WTC11 (cell line): Measurements from ENCODE around the gene ZNF555. TPM values are rescaled to one million over a fixed set of nuclear protein-coding genes. Genes with fewer than 3 reads are reported as not detected.

Experiments
- ATAC-seq: fragments of 200-7000 bp; cut with Tn5 transposase; 2 replicates; pipeline ENCODE4 v1.10.0; 2021; ENCODE audit warnings: mild to moderate bottlenecking, moderate library complexity
- CTCF ChIA-PET: fragments of 300-600 bp; sonication (Branson Sonifier 250); formaldehyde crosslinking; loops from one replicate; lab custom pipeline; 2021; ENCODE audit warnings: antibody characterized with exemption; lab: Charles Lee
- POLR2A ChIA-PET: fragments of 350-600 bp; sonication (Branson Sonifier 250); formaldehyde crosslinking; loops from one replicate; lab custom pipeline; 2021; ENCODE audit warnings: antibody characterized with exemption; lab: Charles Lee
- DNase-seq: peaks from one replicate; pipeline ENCODE4 v3.0.0; 2021; ENCODE audit warnings: low spot score
- H3K27ac Mint-ChIP-seq: 2 replicates; pipeline ENCODE4 v1.8.0; 2021; ENCODE audit warnings: mixed read lengths
- H3K27me3 Mint-ChIP-seq: 2 replicates; pipeline ENCODE4 v1.8.0; 2021; ENCODE audit warnings: low read depth, mild to moderate bottlenecking, moderate library complexity, mixed read lengths
- H3K36me3 Mint-ChIP-seq: 2 replicates; pipeline ENCODE4 v1.8.0; 2021; ENCODE audit warnings: mixed read lengths
- H3K4me1 Mint-ChIP-seq: 2 replicates; pipeline ENCODE4 v1.8.0; 2022; ENCODE audit warnings: mixed read lengths
- H3K4me3 Mint-ChIP-seq: 2 replicates; pipeline ENCODE4 v1.8.0; 2021; ENCODE audit warnings: mild to moderate bottlenecking, moderate library complexity, mixed read lengths
- H3K9me3 Mint-ChIP-seq: 2 replicates; pipeline ENCODE4 v1.8.0; 2021; ENCODE audit warnings: mixed read lengths
- E2F5 ChIP-seq: sonication (generic); formaldehyde crosslinking; IDR thresholded peaks from 2 replicates; pipeline ENCODE4 v1.8.1; 2022; ENCODE audit warnings: mild to moderate bottlenecking, moderate library complexity, missing genetic modification reagents
- GTF2I ChIP-seq: fragments of 250-450 bp; sonication (Bioruptor Pico); conservative IDR thresholded peaks from 2 replicates; pipeline ENCODE4 v1.4.0; 2021; ENCODE audit warnings: mild to moderate bottlenecking
- HMGA2 ChIP-seq: fragments of 250-450 bp; sonication (Bioruptor Pico); IDR thresholded peaks from 2 replicates; pipeline ENCODE4 v1.4.0; 2021; ENCODE audit warnings: mild to moderate bottlenecking, moderate library complexity
- MAX ChIP-seq: sonication (generic); formaldehyde crosslinking; IDR thresholded peaks from 2 replicates; pipeline ENCODE4 v1.8.0; 2022; ENCODE audit warnings: mild to moderate bottlenecking, missing genetic modification reagents
- PRDM15 ChIP-seq: sonication (generic); formaldehyde crosslinking; IDR thresholded peaks from 2 replicates; pipeline ENCODE4 v1.8.0; 2022; ENCODE audit warnings: missing genetic modification reagents
- RELA ChIP-seq: sonication (generic); formaldehyde crosslinking; IDR thresholded peaks from 2 replicates; pipeline ENCODE4 v1.8.1; 2022; ENCODE audit warnings: missing genetic modification reagents, mild to moderate bottlenecking, borderline replicate concordance
- SMAD4 ChIP-seq: sonication (generic); formaldehyde crosslinking; IDR thresholded peaks from 2 replicates; pipeline ENCODE4 v1.8.0; 2022; ENCODE audit warnings: mild to moderate bottlenecking, missing genetic modification reagents
- ZBTB21 ChIP-seq: sonication (generic); formaldehyde crosslinking; IDR thresholded peaks from 2 replicates; pipeline ENCODE4 v1.8.1; 2023; ENCODE audit warnings: mild to moderate bottlenecking, missing genetic modification reagents, borderline replicate concordance
- ZNF281 ChIP-seq: sonication (generic); formaldehyde crosslinking; IDR thresholded peaks from 2 replicates; pipeline ENCODE4 v1.8.0; 2023; ENCODE audit warnings: mild to moderate bottlenecking, missing genetic modification reagents
- ZNF423 ChIP-seq: fragments of 250-450 bp; sonication (Bioruptor Pico); IDR thresholded peaks from 2 replicates; pipeline ENCODE4 v2.1.2; 2022; ENCODE audit warnings: mild to moderate bottlenecking, moderate library complexity
- total RNA-seq: library from RNA; stranded (reverse); gene quantifications from 3 replicates; pipeline ENCODE4 v1.2.3, GENCODE V29; 2021
- TF ChIP-seq, protein P1 (sequence below): sonication (generic); formaldehyde crosslinking; IDR thresholded peaks from 2 replicates; pipeline ENCODE4 v1.8.1; 2023; ENCODE audit warnings: mild to moderate bottlenecking, moderate library complexity, missing genetic modification reagents
- TF ChIP-seq, protein P2 (sequence below): fragments of 250-450 bp; sonication (Bioruptor Pico); IDR thresholded peaks from 2 replicates; pipeline ENCODE4 v1.9.0; 2021; ENCODE audit warnings: mild to moderate bottlenecking

Gene ZNF555
- total RNA-seq, 1 experiment from 2014 or later, result 6.6 TPM

DNA sequence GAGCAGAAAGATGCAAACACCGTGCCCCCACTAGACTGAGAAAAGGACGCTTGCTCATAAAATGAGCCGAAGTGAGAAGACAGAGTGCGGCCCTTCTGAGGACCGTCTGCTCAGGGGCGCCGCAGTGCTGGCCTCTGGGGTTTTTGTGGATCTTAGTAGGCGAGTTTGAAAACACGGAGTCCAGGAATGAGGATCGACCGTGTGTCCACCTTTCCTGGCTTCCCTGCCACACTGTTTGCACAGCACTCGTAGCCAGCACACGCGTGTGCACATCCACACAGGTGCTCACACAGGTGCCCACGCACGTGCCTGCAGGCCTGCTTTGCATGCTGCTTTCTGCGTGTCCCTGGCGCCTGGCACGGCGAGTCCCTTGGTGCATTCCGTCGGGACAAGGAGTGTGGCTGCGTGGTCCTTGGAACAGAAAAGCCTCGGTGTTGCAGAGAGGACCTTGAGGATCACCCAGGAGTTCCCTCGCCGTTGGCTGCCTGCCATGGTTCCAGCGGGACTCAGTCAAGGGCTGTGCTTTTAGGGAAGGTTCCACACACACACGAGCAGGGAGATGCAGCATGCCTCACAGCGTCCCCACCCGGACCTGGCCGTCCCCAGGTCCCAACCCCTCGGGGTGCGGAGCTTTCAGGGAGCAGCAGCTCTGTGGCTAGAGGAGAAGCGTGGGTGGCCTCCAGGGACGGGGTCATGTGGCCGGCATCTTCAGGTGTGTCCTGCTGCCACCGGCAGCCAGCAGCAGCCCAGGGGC is 31.7 kb upstream of the ZNF555 start:
- no peaks in the 10 kb centered on the region for H3K9me3 Mint-ChIP-seq
- ATAC-seq (no peak), DNase-seq (no peak)
- peaks cover 19% of the 10 kb centered on the region for H3K36me3 Mint-ChIP-seq
- no peaks in the 10 kb centered on the region for H3K27me3 Mint-ChIP-seq
- no peaks in the 10 kb centered on the region for H3K4me1 Mint-ChIP-seq
- peak; percentile 81 for TF ChIP-seq PRDM15 (CRISPR knock-in tag)
- no peak for TF ChIP-seq SMAD4 (CRISPR knock-in tag)
- POLR2A ChIA-PET, result no interaction called here
- CTCF ChIA-PET, result no interaction called here
- H3K27ac Mint-ChIP-seq, result no peak overlapping the region
- H3K4me3 Mint-ChIP-seq, result no peak overlapping the region

DNA sequence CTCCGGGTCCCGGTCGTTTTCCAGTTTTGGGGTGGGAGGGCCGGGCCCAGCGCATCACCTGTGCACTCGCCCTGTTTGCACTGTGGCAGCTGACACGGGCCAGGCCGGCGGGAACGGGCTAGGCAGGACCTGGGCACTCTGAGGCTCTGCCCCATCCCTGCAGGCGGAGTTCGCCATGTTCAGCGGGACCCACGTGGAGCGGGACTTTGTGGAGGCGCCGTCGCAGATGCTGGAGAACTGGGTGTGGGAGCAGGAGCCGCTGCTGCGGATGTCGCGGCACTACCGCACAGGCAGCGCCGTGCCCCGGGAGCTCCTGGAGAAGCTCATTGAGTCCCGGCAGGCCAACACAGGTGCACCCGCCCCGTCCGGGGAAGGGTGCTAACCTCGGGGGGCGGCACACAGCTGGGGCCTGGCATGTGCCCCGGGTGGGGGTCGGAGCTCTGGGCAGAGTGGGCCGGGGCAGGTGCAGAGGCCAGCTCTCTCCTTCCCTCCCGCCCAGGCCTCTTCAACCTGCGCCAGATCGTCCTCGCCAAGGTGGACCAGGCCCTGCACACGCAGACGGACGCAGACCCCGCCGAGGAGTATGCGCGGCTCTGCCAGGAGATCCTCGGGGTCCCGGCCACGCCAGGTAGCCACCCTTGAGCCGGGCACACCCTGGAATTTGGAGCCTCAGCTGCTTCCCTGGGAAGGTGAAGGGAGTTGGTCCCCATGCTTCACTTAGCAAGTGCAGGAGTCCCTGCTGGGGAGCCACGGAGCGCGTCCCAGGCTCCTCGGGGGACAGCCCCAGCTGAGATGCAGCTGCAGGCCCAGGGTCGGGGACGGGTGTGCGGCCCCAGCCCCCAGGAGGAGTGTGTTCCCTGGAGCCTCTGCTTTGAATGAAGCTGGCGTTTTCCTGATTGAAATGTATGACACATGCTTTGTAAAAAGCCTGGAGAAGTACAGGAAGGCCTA is 30.9 kb upstream of the ZNF555 start:
- DNase-seq (no peak), ATAC-seq (no peak)
- H3K4me3 Mint-ChIP-seq, result no peak overlapping the region
- H3K27ac Mint-ChIP-seq, result no peak overlapping the region
- POLR2A ChIA-PET, result no interaction called here
- H3K36me3 Mint-ChIP-seq, result peaks cover 17% of the 10 kb centered on the region
- CTCF ChIA-PET, result no interaction called here
- no peaks in the 10 kb centered on the region for H3K27me3 Mint-ChIP-seq
- no peak for TF ChIP-seq ZNF423 (CRISPR knock-in tag)
- no peak for TF ChIP-seq HMGA2 (CRISPR knock-in tag)
- TF ChIP-seq ZBTB21 (CRISPR knock-in tag), result no peak
- TF ChIP-seq, protein P1, sequence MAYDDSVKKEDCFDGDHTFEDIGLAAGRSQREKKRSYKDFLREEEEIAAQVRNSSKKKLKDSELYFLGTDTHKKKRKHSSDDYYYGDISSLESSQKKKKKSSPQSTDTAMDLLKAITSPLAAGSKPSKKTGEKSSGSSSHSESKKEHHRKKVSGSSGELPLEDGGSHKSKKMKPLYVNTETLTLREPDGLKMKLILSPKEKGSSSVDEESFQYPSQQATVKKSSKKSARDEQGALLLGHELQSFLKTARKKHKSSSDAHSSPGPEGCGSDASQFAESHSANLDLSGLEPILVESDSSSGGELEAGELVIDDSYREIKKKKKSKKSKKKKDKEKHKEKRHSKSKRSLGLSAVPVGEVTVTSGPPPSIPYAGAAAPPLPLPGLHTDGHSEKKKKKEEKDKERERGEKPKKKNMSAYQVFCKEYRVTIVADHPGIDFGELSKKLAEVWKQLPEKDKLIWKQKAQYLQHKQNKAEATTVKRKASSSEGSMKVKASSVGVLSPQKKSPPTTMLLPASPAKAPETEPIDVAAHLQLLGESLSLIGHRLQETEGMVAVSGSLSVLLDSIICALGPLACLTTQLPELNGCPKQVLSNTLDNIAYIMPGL, result no peak
- no peaks in the 10 kb centered on the region for H3K9me3 Mint-ChIP-seq
- H3K4me1 Mint-ChIP-seq, result no peaks in the 10 kb centered on the region

DNA sequence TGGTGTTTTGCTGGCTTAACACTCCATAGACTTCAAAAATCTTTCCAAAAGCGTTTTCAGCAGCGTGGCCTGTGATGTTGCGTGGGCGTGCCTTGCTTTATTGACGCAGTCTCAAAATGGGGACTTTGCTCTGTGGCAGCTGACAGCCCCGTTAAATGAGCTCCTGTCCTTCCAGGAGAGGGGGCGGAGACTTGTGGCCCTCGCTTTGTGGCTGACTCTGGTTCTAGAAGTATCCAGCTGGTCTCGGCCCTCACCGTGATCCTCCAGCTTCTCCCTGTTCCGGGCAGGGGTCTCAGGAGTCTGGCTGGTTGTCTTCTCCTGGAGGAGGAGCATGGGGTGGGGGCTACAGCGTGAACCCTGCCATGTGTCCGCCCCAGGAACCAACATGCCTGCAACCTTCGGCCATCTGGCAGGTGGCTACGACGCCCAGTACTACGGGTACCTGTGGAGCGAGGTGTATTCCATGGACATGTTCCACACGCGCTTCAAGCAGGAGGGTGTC is 30.0 kb upstream of the ZNF555 start:
- no peak overlapping the region for H3K4me3 Mint-ChIP-seq
- no peaks in the 10 kb centered on the region for H3K4me1 Mint-ChIP-seq
- POLR2A ChIA-PET, result no interaction called here
- DNase-seq (no peak), ATAC-seq (no peak)
- no peaks in the 10 kb centered on the region for H3K9me3 Mint-ChIP-seq
- no peak overlapping the region for H3K27ac Mint-ChIP-seq
- H3K27me3 Mint-ChIP-seq, result no peaks in the 10 kb centered on the region
- H3K36me3 Mint-ChIP-seq, result peaks cover 15% of the 10 kb centered on the region
- CTCF ChIA-PET, result no interaction called here
- TF ChIP-seq MAX (CRISPR knock-in tag), result no peak
- TF ChIP-seq, protein P1, result no peak
- no peak for TF ChIP-seq RELA (CRISPR knock-in tag)
- TF ChIP-seq, protein P2, sequence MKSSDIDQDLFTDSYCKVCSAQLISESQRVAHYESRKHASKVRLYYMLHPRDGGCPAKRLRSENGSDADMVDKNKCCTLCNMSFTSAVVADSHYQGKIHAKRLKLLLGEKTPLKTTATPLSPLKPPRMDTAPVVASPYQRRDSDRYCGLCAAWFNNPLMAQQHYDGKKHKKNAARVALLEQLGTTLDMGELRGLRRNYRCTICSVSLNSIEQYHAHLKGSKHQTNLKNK (CRISPR knock-in tag), result no peak
- no peak for TF ChIP-seq E2F5 (CRISPR knock-in tag)
- TF ChIP-seq ZNF281, result no peak
- no peak for TF ChIP-seq ZBTB21 (CRISPR knock-in tag)
- no peak for TF ChIP-seq GTF2I
